Ovary (tissue), 9 donors: Measurements from ENCODE around the gene LVRN. TPM values are rescaled to one million over a fixed set of nuclear protein-coding genes. Genes with fewer than 3 reads are reported as not detected.

Source experiments
- DNase-seq, 5 donors: peaks; one replicate each; pipeline ENCODE4 v3.0.0-alpha.2; 2019 to 2020
- H3K27ac ChIP-seq, 2 donors: fragments of 200-600 bp; one replicate each; pipeline versions ENCODE4 v1.5.1 to v1.8.0; 2019 to 2022
- H3K27me3 ChIP-seq: fragments of 200-600 bp; one replicate; pipeline ENCODE4 v1.8.0; 2022
- H3K36me3 ChIP-seq: fragments of 200-600 bp; sonication (generic); one replicate; pipeline ENCODE4 v1.5.1; 2019
- H3K4me1 ChIP-seq: one replicate; pipeline ENCODE4 v1.8.1; 2013; ENCODE audit warnings: mild to moderate bottlenecking, moderate library complexity; ENCODE audit not compliant: insufficient read depth
- H3K4me3 ChIP-seq: fragments of 200-600 bp; sonication (generic); one replicate; pipeline ENCODE4 v1.5.1; 2017
- H3K9me3 ChIP-seq, 2 donors: fragments of 200-600 bp in 1 of 2; sonication (generic) in 1 of 2; one replicate each; pipeline versions ENCODE4 v1.5.1 to v1.8.1; 2013 to 2019; ENCODE audit warnings: mild to moderate bottlenecking in 1 of 2, moderate library complexity in 1 of 2
- EP300 ChIP-seq: sonication (generic); formaldehyde crosslinking; IDR thresholded peaks from one replicate; pipeline ENCODE4 v1.6.1; 2017; ENCODE audit warnings: antibody characterized with exemption
- POLR2A ChIP-seq: fragments of 450-650 bp; IDR thresholded peaks from one replicate; pipeline ENCODE4 v1.6.1; 2017; ENCODE audit warnings: antibody characterized with exemption, mild to moderate bottlenecking, moderate library complexity
- WGBS, 3 donors: extraction: QIAGEN DNeasy Blood & Tissue Kit in 1 of 3; methylation state at CpG; one replicate each; pipeline versions ENCODE4 v1.1.5 to v1.1.7; 2013 to 2017; 5-methylcytosine and 5-hydroxymethylcytosine counted together
- intact Hi-C, 4 donors: fragments of 100-400 bp; cut with DNase I; formaldehyde crosslinking; loops; one replicate each; pipeline versions ENCODE4 v1.11.0 to v1.15.1; 2022 to 2023
- polyA plus RNA-seq, 2 donors: library from polyadenylated mRNA; stranded (reverse); fragments of 200-250 nt in 1 of 2; fragments of 350-450 nt in 1 of 2; fragmentation: Illumina TruSeq in 1 of 2; extraction: RNeasy Lipid Tissue Mini Kit (QIAGEN cat#74804) in 1 of 2; gene quantifications; one replicate each; pipeline ENCODE4 v1.2.3, GENCODE V29; 2013 to 2014
- total RNA-seq, 7 donors: library from RNA; depleted of rRNA in 2 of 7; stranded (reverse); fragments of >200 nt in 2 of 7; fragmentation: NEBNext Ultra II Directional in 3 of 7; extraction: Animal tissue kit (Norgen Biotek cat#: 25700) in 3 of 7; gene quantifications; one replicate each; pipeline versions ENCODE4 v1.1.0 to v1.2.4, GENCODE V29; 2016 to 2023
- TF ChIP-seq, protein P1 (sequence below), 3 donors: fragments of 450-650 bp in 2 of 3; fragments of 200-600 bp in 1 of 3; IDR thresholded peaks; one replicate each; pipeline versions ENCODE4 v1.5.1 to v1.8.0; 2016 to 2022; ENCODE audit warnings: antibody characterized with exemption in 3 of 3, mild to moderate bottlenecking in 1 of 3
- donor health status: DM: no; HTN: no; CAD: no; lungs with moderate emphysema.
- donor health status: DM: no; HTN: no; CAD: no.
- donor health status: Bipolar disorder and iron deficiency.
- donor health status: DM: yes; HTN: yes; CAD: no.
- donor health status: DM: no; HTN: no; CAD: no.
- donor health status: DM: yes; HTN: yes; CAD: no.

Gene LVRN
- total and polyA plus RNA-seq, 9 donors, result 0.53 to 5.6 (median 1.6) TPM

DNA sequence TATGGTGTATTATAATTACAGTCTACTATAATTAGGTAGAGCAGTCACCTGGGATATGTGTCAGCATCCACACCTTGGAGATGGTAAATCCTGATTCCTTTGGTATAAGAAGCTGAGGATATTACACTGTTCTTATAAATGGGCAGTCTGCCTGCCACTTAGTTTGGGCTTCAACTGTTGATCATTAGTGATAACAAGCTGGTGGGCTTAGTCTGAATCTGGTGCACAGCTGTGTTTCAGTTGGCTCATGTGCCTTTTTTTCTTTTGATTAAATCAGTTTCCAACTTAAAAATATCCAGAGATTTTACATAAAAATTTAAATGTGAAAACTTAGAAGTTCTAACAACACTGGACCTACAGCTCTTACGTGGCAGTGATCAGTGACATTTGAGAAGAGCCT is 21.2 kb downstream of the LVRN start:
- H3K9me3 ChIP-seq, result no peaks in the 10 kb centered on the region
- DNase-seq, result no peak
- WGBS, 3 donors, result 88 to 98% (median 92%) methylated on average over 1 of the region's 1 CpG
- no peak overlapping the region for H3K27ac ChIP-seq
- no peaks in the 10 kb centered on the region for H3K36me3 ChIP-seq
- TF ChIP-seq EP300, result no peak
- TF ChIP-seq, protein P1, sequence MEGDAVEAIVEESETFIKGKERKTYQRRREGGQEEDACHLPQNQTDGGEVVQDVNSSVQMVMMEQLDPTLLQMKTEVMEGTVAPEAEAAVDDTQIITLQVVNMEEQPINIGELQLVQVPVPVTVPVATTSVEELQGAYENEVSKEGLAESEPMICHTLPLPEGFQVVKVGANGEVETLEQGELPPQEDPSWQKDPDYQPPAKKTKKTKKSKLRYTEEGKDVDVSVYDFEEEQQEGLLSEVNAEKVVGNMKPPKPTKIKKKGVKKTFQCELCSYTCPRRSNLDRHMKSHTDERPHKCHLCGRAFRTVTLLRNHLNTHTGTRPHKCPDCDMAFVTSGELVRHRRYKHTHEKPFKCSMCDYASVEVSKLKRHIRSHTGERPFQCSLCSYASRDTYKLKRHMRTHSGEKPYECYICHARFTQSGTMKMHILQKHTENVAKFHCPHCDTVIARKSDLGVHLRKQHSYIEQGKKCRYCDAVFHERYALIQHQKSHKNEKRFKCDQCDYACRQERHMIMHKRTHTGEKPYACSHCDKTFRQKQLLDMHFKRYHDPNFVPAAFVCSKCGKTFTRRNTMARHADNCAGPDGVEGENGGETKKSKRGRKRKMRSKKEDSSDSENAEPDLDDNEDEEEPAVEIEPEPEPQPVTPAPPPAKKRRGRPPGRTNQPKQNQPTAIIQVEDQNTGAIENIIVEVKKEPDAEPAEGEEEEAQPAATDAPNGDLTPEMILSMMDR (IDR thresholded peaks at IDR 0.05), result no peak
- no peak for TF ChIP-seq POLR2A
- H3K4me1 ChIP-seq, result peaks cover 13% of the 10 kb centered on the region
- intact Hi-C loops, result no loop called here
- H3K27me3 ChIP-seq, result no peaks in the 10 kb centered on the region
- no peak overlapping the region for H3K4me3 ChIP-seq

DNA sequence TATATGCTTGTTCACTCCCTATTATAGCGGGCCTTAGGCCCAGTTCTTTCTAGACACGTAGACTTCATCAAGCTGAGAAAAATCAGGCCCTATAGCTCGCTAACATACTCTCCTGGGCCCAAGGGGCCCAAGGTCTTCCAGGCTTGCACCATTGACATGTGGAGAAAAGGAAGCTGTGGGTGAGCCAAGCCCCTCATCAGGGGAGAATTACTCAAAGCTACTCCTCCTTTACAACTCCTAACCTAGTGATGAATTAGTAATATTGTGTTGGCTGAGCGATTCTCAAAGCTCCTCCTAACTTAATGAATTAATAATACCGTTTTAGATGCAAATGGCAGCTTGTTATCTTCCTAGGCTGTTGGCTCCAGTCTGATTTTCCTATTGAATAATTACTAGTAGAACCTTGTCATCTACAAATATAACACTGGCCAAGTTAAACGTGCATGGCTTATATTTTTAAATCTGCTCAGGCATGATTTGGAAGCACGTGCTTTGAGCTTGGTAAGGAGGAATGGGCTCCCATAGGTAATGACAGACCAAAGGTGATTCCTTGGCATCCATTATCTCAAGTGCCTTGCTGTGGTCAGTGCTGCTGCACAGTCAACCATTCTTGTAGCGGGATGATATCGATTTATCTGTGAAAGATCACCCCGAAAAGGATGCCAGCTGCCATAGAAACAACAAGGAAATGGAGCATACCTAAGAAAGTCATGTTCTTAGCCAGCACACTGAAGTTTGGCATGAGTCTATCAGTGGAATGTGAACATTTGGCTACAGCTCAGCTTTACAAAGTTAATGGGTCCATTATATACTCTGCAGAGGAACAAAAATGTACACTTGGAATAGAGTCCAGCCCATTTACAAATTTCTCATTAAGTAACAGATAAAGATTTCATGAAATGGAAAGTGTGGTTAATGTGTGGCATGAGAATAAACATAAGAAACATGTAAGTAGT is 23.8 kb downstream of the LVRN start:
- WGBS, 3 donors, result 34 to 38% (median 35%) methylated on average over 10 of the region's 10 CpGs
- H3K27me3 ChIP-seq, result no peaks in the 10 kb centered on the region
- peaks cover 7% of the 10 kb centered on the region for H3K4me1 ChIP-seq
- TF ChIP-seq EP300 (no peak), POLR2A (no peak)
- TF ChIP-seq, protein P1 (IDR thresholded peaks at IDR 0.05), result no peak
- no peak overlapping the region for H3K27ac ChIP-seq
- no peak for DNase-seq
- H3K4me3 ChIP-seq, result no peak overlapping the region
- no peaks in the 10 kb centered on the region for H3K36me3 ChIP-seq
- intact Hi-C loops, result no loop called here
- no peaks in the 10 kb centered on the region for H3K9me3 ChIP-seq

DNA sequence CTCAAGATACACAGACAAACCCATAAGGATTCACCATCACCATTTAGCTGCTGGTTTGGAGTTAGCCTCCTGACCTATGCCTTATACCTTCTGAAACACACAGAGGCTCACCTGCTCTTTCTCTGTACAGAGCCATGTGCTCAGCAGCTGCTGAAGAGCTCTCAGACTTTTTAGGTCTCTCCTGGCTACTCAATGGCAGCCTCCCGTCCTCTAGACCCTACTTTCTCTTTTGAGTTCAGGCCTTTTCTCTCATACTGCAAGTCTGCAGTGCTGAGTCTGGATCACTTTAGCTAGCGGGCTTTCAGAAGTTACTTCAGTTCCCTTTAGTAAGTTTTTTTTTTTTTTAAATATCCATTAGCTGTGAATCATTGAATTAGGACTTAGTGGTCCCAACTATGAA is 25.7 kb downstream of the LVRN start:
- intact Hi-C loops, result no loop called here
- WGBS, 3 donors, result 92 to 96% (median 94%) methylated on average over 2 of the region's 2 CpGs
- H3K27me3 ChIP-seq, result no peaks in the 10 kb centered on the region
- H3K9me3 ChIP-seq, result no peaks in the 10 kb centered on the region
- no peak overlapping the region for H3K27ac ChIP-seq
- no peak overlapping the region for H3K4me3 ChIP-seq
- no peak for DNase-seq
- peaks cover 7% of the 10 kb centered on the region for H3K4me1 ChIP-seq
- no peaks in the 10 kb centered on the region for H3K36me3 ChIP-seq
- TF ChIP-seq, protein P1 (IDR thresholded peaks at IDR 0.05), result no peak
- no peak for TF ChIP-seq EP300
- no peak for TF ChIP-seq POLR2A

DNA sequence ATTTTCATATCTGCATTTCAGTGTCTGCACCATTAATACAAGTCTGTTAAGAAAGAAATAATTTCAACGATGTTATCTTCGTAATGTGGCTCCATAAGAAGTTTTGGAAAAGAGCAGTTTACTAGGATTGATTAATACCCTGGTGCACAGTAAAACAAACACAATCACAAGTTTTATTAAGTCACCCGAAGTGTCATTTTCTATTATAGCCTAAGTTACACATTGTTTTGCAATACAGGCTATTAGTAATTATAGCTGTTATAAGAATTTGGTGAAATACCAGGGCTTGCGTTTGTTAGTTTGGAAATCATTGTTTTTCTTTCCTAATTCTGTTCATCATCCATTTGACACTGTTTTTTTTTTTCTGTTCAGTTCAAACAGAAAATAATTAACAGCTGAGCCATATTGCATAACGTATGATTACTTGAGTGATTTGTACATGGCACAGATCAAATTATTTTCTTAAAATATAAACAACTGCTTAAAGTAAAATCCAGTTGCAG is 30.6 kb downstream of the LVRN start:
- H3K36me3 ChIP-seq, result no peaks in the 10 kb centered on the region
- no peak for DNase-seq
- WGBS, 3 donors, result 31 to 39% (median 38%) methylated on average over 5 of the region's 5 CpGs
- no peaks in the 10 kb centered on the region for H3K9me3 ChIP-seq
- no peaks in the 10 kb centered on the region for H3K27me3 ChIP-seq
- TF ChIP-seq EP300, result no peak
- TF ChIP-seq, protein P1 (IDR thresholded peaks at IDR 0.05), result no peak
- TF ChIP-seq POLR2A, result no peak
- H3K4me3 ChIP-seq, result no peak overlapping the region
- H3K4me1 ChIP-seq, result no peaks in the 10 kb centered on the region
- no peak overlapping the region for H3K27ac ChIP-seq
- intact Hi-C loops, result no loop called here
